HEK293T (cell line): ENCODE data around the gene OOSP2.

Experiments used
- ARNT ChIP-seq: fragments of 450-650 bp; IDR thresholded peaks from 2 replicates; pipeline ENCODE4 v1.6.1; 2017; ENCODE audit warnings: mild to moderate bottlenecking
- ELF4 ChIP-seq: fragments of 450-650 bp; IDR thresholded peaks from 2 replicates; pipeline ENCODE4 v1.6.1; 2017; ENCODE audit warnings: antibody characterized with exemption
- FOXK2 ChIP-seq: fragments of 450-650 bp; IDR thresholded peaks from 2 replicates; pipeline ENCODE4 v1.6.1; 2016; ENCODE audit warnings: mild to moderate bottlenecking
- HDGF ChIP-seq: fragments of 450-650 bp; IDR thresholded peaks from 2 replicates; pipeline ENCODE4 v1.6.1; 2017; ENCODE audit warnings: antibody characterized with exemption, borderline replicate concordance
- SP1 ChIP-seq: fragments of 450-650 bp; IDR thresholded peaks from 2 replicates; pipeline ENCODE4 v1.6.1; 2017
- TARDBP ChIP-seq: fragments of 450-650 bp; IDR thresholded peaks from 2 replicates; pipeline ENCODE4 v1.6.1; 2016
- TF ChIP-seq, protein P1 (sequence below): fragments of 450-650 bp; IDR thresholded peaks from 2 replicates; pipeline ENCODE4 v1.6.1; 2016

DNA sequence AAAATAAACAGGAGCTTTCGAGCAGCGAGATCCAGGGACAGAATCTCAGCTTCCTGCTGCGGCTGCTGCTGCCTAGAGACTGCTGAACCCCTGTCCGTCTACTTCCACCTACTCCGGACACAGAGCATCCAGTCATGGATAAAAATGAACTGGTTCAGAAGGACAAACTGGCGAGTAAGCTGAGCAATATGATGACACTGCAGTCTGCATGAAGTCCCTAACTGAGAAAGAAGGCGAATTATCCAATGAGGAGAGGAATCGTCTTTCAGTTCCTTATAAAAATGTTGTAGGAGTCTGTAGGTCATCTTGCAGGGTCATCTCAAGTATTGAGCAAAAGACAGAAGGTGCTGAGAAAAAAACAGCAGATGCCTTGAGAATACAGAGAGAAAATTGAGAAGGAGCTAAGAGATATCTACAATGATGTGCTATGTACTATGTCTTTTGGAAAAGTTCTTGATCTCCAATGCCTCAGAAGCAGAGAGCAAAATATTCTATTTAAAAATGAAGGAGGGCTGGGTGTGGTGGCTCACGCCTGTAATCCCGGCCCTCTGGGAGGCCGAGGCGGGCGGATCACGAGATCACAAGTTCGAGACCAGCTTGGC is 37.1 kb downstream of the OOSP2 start:
- no peak for TF ChIP-seq ELF4
- TF ChIP-seq SP1 = no peak
- TF ChIP-seq, protein P1, sequence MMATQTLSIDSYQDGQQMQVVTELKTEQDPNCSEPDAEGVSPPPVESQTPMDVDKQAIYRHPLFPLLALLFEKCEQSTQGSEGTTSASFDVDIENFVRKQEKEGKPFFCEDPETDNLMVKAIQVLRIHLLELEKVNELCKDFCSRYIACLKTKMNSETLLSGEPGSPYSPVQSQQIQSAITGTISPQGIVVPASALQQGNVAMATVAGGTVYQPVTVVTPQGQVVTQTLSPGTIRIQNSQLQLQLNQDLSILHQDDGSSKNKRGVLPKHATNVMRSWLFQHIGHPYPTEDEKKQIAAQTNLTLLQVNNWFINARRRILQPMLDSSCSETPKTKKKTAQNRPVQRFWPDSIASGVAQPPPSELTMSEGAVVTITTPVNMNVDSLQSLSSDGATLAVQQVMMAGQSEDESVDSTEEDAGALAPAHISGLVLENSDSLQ = no peak
- no peak for TF ChIP-seq FOXK2
- no peak for TF ChIP-seq HDGF
- no peak for TF ChIP-seq TARDBP
- no peak for TF ChIP-seq ARNT
